Measurements from ENCODE around the gene TPD52L1. TPM values are rescaled to one million over a fixed set of nuclear protein-coding genes. Genes with fewer than 3 reads are reported as not detected.
A peak's percentile ranks its signal among the peaks of the same experiment; 100 is the strongest.

The TPD52L1 gene
- total and polyA plus RNA-seq, 2 donors from 2014 or later, result 69.1 to 91.1 TPM

GRCh38 chr6:125300992-125301434 is 147.4 kb downstream of the TPD52L1 start:
- TF ChIP-seq CTCF (IDR thresholded peaks at IDR 0.05; ENCODE audit: borderline replicate concordance, extremely low read depth, insufficient read depth), result no peak
- no peak for DNase-seq
- intact Hi-C loops (cut with DNase I), result no loop called here
- no peak for FAIRE-seq
- H3K36me3 ChIP-seq (ENCODE audit: control insufficient read depth in 2 of 3, insufficient read depth in 3 of 3, low read length in 3 of 3), result peaks cover 7 to 29% (median 9%) of the 10 kb centered on the region in 3 donors
- no peaks in the 10 kb centered on the region for H3K9me3 ChIP-seq (ENCODE audit: control insufficient read depth in 2 of 3, insufficient read depth in 1 of 3, low read length in 3 of 3)
- peak overlapping the region; percentile 30 to 60 (median 34) for H3K9ac ChIP-seq (ENCODE audit: low read length in 3 of 3)
- H3K27ac ChIP-seq (ENCODE audit: low read depth in 2 of 2, low read length in 2 of 2), result peak overlapping the region; percentile 78 to 85
- peak overlapping the region; percentile 64 to 84 (median 67) for H3K4me3 ChIP-seq (ENCODE audit: low read length in 3 of 3)
- no peaks in the 10 kb centered on the region for H3K27me3 ChIP-seq (ENCODE audit: control insufficient read depth, insufficient read depth, low read length)
- peaks cover 0 to 2% (median 0%) of the 10 kb centered on the region in 3 donors for H3K4me1 ChIP-seq (ENCODE audit: control insufficient read depth in 2 of 3, insufficient read depth in 2 of 3, low read depth in 1 of 3, low read length in 3 of 3)

- TF ChIP-seq CTCF (IDR thresholded peaks at IDR 0.05; ENCODE audit: borderline replicate concordance, extremely low read depth, insufficient read depth), result no peak
- H3K9me3 ChIP-seq (ENCODE audit: control insufficient read depth in 2 of 3, insufficient read depth in 1 of 3, low read length in 3 of 3), result no peaks in the 10 kb centered on the region
- no peaks in the 10 kb centered on the region for H3K27me3 ChIP-seq (ENCODE audit: control insufficient read depth, insufficient read depth, low read length)
- peak within 1 kb of the TSS; percentile 64 to 84 (median 67) for H3K4me3 ChIP-seq (ENCODE audit: low read length in 3 of 3)
- FAIRE-seq (no peak), DNase-seq (peak; percentile 79 to 92 (median 85))
- peaks cover 0 to 2% (median 0%) of the 10 kb centered on the region in 3 donors for H3K4me1 ChIP-seq (ENCODE audit: control insufficient read depth in 2 of 3, insufficient read depth in 2 of 3, low read depth in 1 of 3, low read length in 3 of 3)
- H3K9ac ChIP-seq (ENCODE audit: low read length in 3 of 3), result peak within 1 kb of the TSS; percentile 30 to 60 (median 34)
- H3K27ac ChIP-seq (ENCODE audit: low read depth in 2 of 2, low read length in 2 of 2), result peak within 1 kb of the TSS; percentile 78 to 85
- peaks cover 7 to 23% (median 9%) of the 10 kb centered on the region in 3 donors for H3K36me3 ChIP-seq (ENCODE audit: control insufficient read depth in 2 of 3, insufficient read depth in 3 of 3, low read length in 3 of 3)
- intact Hi-C loops (cut with DNase I), result no loop called here
These were observed 148.1 kb downstream of the TPD52L1 start, which contains the start of gene HDDC2 for GRCh38 chr6:125301435-125302391. HDDC2 (minus strand) TSS chr6:125301967; CDS start chr6:125301932, 35 bp downstream.

- H3K27me3 ChIP-seq (ENCODE audit: control insufficient read depth, insufficient read depth, low read length), result no peaks in the 10 kb centered on the region
- no peak for TF ChIP-seq CTCF (IDR thresholded peaks at IDR 0.05; ENCODE audit: borderline replicate concordance, extremely low read depth, insufficient read depth)
- H3K9ac ChIP-seq (ENCODE audit: low read length in 3 of 3), result no peak overlapping the region
- no peak overlapping the region for H3K4me3 ChIP-seq (ENCODE audit: low read length in 3 of 3)
- H3K27ac ChIP-seq (ENCODE audit: low read depth in 2 of 2, low read length in 2 of 2), result no peak overlapping the region
- H3K9me3 ChIP-seq (ENCODE audit: control insufficient read depth in 2 of 3, insufficient read depth in 1 of 3, low read length in 3 of 3), result no peaks in the 10 kb centered on the region
- DNase-seq (no peak), FAIRE-seq (no peak)
- intact Hi-C loops (cut with DNase I), result no loop called here
- peaks cover 0 to 2% (median 0%) of the 10 kb centered on the region in 3 donors for H3K4me1 ChIP-seq (ENCODE audit: control insufficient read depth in 2 of 3, insufficient read depth in 2 of 3, low read depth in 1 of 3, low read length in 3 of 3)
- H3K36me3 ChIP-seq (ENCODE audit: control insufficient read depth in 2 of 3, insufficient read depth in 3 of 3, low read length in 3 of 3), result peaks cover 3 to 14% (median 5%) of the 10 kb centered on the region in 3 donors
These were observed 149.4 kb downstream of the TPD52L1 start for GRCh38 chr6:125302840-125303511.
